IMR-90 (cell line): ENCODE results near the gene SLIT2. TPM values are rescaled to one million over a fixed set of nuclear protein-coding genes. Genes with fewer than 3 reads are reported as not detected.

Experiments
- ATAC-seq: fragments of 200-7000 bp; cut with Tn5 transposase; 2 replicates; pipeline ENCODE4 v1.9.1; 2020; ENCODE audit warnings: low read depth, mild to moderate bottlenecking, moderate library complexity
- BruUV-seq: library from RNA; stranded (reverse); fragments of 400-500 nt; replicated peaks from 2 replicates; lab custom pipeline; 2021; lab: Mats Ljungman, UMichigan
- CTCF ChIA-PET: fragments of 300-600 bp; formaldehyde crosslinking; extraction: SDS; loops from one replicate; lab custom pipeline; 2021; ENCODE audit warnings: antibody characterized with exemption; lab: Yijun Ruan, JAX
- POLR2A ChIA-PET: fragments of 300-600 bp; sonication (Branson Sonifier 250); formaldehyde crosslinking; loops from one replicate; lab custom pipeline; 2022; ENCODE audit warnings: antibody characterized with exemption; ENCODE audit not compliant: unreplicated experiment; lab: Charles Lee
- DNase-seq: peaks from one replicate; pipeline ENCODE4 v3.0.0; 2013
- H2AFZ ChIP-seq: replicated peaks from 2 replicates; pipeline ENCODE3; 2013; ENCODE audit warnings: low read length, mild to moderate bottlenecking; ENCODE audit not compliant: poor library complexity
- H2AK5ac ChIP-seq: 2 replicates; pipeline ENCODE4 v1.6.1; 2013; ENCODE audit warnings: low read depth, low read length, inconsistent platforms
- H2AK9ac ChIP-seq: replicated peaks from 2 replicates; pipeline ENCODE3; 2013; ENCODE audit warnings: mild to moderate bottlenecking, low read depth, low read length, moderate library complexity; ENCODE audit not compliant: poor library complexity
- H2BK120ac ChIP-seq: 2 replicates; pipeline ENCODE4 v1.6.1; 2013; ENCODE audit warnings: low read depth, low read length, inconsistent platforms
- H2BK15ac ChIP-seq: 3 replicates; pipeline ENCODE4 v1.6.1; 2013; ENCODE audit warnings: low read depth, low read length, inconsistent platforms
- H2BK20ac ChIP-seq: 2 replicates; pipeline ENCODE4 v1.6.1; 2013; ENCODE audit warnings: low read depth, mild to moderate bottlenecking, inconsistent platforms, low read length, moderate library complexity
- H2BK5ac ChIP-seq: 2 replicates; pipeline ENCODE4 v1.6.1; 2013; ENCODE audit warnings: mild to moderate bottlenecking, low read depth, low read length, inconsistent platforms; ENCODE audit not compliant: poor library complexity, severe bottlenecking
- H3K14ac ChIP-seq: replicated peaks from 2 replicates; pipeline ENCODE4 v1.6.1; 2013; ENCODE audit warnings: low read depth, low read length, inconsistent platforms
- H3K18ac ChIP-seq: 2 replicates; pipeline ENCODE4 v1.6.1; 2013; ENCODE audit warnings: low read depth, low read length, control low read depth
- H3K23ac ChIP-seq: 2 replicates; pipeline ENCODE4 v1.6.1; 2013; ENCODE audit warnings: low read depth, low read length, inconsistent platforms
- H3K27ac ChIP-seq: 2 replicates; pipeline ENCODE4 v1.5.1; 2013; ENCODE audit warnings: mild to moderate bottlenecking, control low read depth, low read length; ENCODE audit not compliant: insufficient read depth
- H3K27me3 ChIP-seq: 2 replicates; pipeline ENCODE4 v1.6.1; 2013; ENCODE audit warnings: low read length; ENCODE audit not compliant: control insufficient read depth, insufficient read depth
- H3K36me3 ChIP-seq: 2 replicates; pipeline ENCODE4 v1.6.1; 2013; ENCODE audit warnings: low read length, mixed read lengths; ENCODE audit not compliant: control insufficient read depth, insufficient read depth
- H3K4ac ChIP-seq: 2 replicates; pipeline ENCODE4 v1.6.1; 2013; ENCODE audit warnings: low read depth, low read length, inconsistent platforms
- H3K4me1 ChIP-seq: 2 replicates; pipeline ENCODE4 v1.6.1; 2013; ENCODE audit warnings: low read length, mixed read lengths; ENCODE audit not compliant: control insufficient read depth, insufficient read depth
- H3K4me2 ChIP-seq: 2 replicates; pipeline ENCODE4 v1.6.1; 2013; ENCODE audit warnings: low read depth, mild to moderate bottlenecking, control low read depth, low read length, moderate library complexity
- H3K4me3 ChIP-seq: 2 replicates; pipeline ENCODE4 v1.5.1; 2013; ENCODE audit warnings: low read depth, mild to moderate bottlenecking, control low read depth, low read length, moderate library complexity; ENCODE audit not compliant: insufficient read depth
- H3K56ac ChIP-seq: 2 replicates; pipeline ENCODE4 v1.6.1; 2013; ENCODE audit warnings: low read length, inconsistent platforms; ENCODE audit not compliant: insufficient read depth; ENCODE audit errors: extremely low read depth
- H3K79me1 ChIP-seq, 2 experiments: 2 replicates each; pipeline ENCODE4 v1.6.1; 2013; ENCODE audit warnings: low read length in 2 of 2, inconsistent platforms in 1 of 2, low read depth in 1 of 2
- H3K9ac ChIP-seq: 2 replicates; pipeline ENCODE4 v1.6.1; 2013; ENCODE audit warnings: low read depth, low read length, control low read depth
- H3K9me1 ChIP-seq: 2 replicates; pipeline ENCODE4 v1.6.1; 2013; ENCODE audit warnings: low read length, inconsistent platforms; ENCODE audit not compliant: insufficient read depth
- H3K9me3 ChIP-seq: 2 replicates; pipeline ENCODE4 v1.6.1; 2013; ENCODE audit warnings: low read length; ENCODE audit not compliant: control insufficient read depth, insufficient read depth
- H4K20me1 ChIP-seq: 2 replicates; pipeline ENCODE4 v1.6.1; 2013; ENCODE audit warnings: low read length, inconsistent platforms; ENCODE audit not compliant: insufficient read depth
- H4K5ac ChIP-seq: 2 replicates; pipeline ENCODE4 v1.6.1; 2013; ENCODE audit warnings: mild to moderate bottlenecking, low read depth, low read length, control low read depth
- H4K8ac ChIP-seq, 2 experiments: 2 replicates each; pipeline ENCODE4 v1.6.1; 2013; ENCODE audit warnings: low read depth in 2 of 2, low read length in 2 of 2, control low read depth in 1 of 2, inconsistent platforms in 1 of 2
- H4K91ac ChIP-seq: 2 replicates; pipeline ENCODE4 v1.6.1; 2013; ENCODE audit warnings: low read depth, low read length, inconsistent platforms; ENCODE audit not compliant: insufficient read depth
- NFE2L2 ChIP-seq: fragments of 150-350 bp; IDR thresholded peaks from 2 replicates; pipeline ENCODE4 v1.6.1; 2016; ENCODE audit warnings: low read depth, mild to moderate bottlenecking, low read length
- SMC3 ChIP-seq: fragments of 150-350 bp; IDR thresholded peaks from 2 replicates; pipeline ENCODE4 v1.6.1; 2016; ENCODE audit warnings: low read depth, mild to moderate bottlenecking, antibody characterized with exemption, low read length, moderate library complexity
- dilution Hi-C: fragments of 300-500 bp; cut with HindIII; formaldehyde crosslinking; loops from one replicate; pipeline ENCODE4 v1.14.3; 2018; ENCODE audit warnings: low sequenced_read_pairs; ENCODE audit not compliant: unreplicated experiment
- in situ Hi-C: fragments of 300-500 bp; cut with MboI; formaldehyde crosslinking; loops from 3 replicates; pipeline ENCODE4 v1.14.3; 2019; ENCODE audit warnings: low sequenced_read_pairs, inconsistent platforms, mixed read lengths
- intact Hi-C: fragments of 100-400 bp; cut with micrococcal nuclease; formaldehyde crosslinking; loops from 2 replicates; pipeline ENCODE4 v1.10.0; 2022
- polyA plus RNA-seq, 3 experiments: library from polyadenylated mRNA; depleted of rRNA; stranded (reverse); fragments of >200 nt; gene quantifications; 2 replicates each; pipeline ENCODE4 v1.2.3, GENCODE V29; 2012; ENCODE audit warnings: low replicate concordance in 1 of 3
- total RNA-seq: library from RNA; depleted of rRNA; stranded (reverse); fragments of >200 nt; gene quantifications from 2 replicates; pipeline ENCODE4 v1.2.3, GENCODE V29; 2012
- TF ChIP-seq, protein P1 (sequence below): fragments of 150-350 bp; IDR thresholded peaks from 2 replicates; pipeline ENCODE4 v1.6.1; 2016; ENCODE audit warnings: low read depth, mild to moderate bottlenecking, low read length, moderate library complexity, borderline replicate concordance

SLIT2 gene
- total and polyA plus RNA-seq, 2 of the 4 experiments (the other 2 are of a cell fraction), result 13.6 to 14.3 TPM

- Histone ChIP-seq H3K9me1 (no peaks in the 10 kb centered on the region), H4K91ac (no peak overlapping the region), H3K9me3 (no peaks in the 10 kb centered on the region), H3K4ac (no peak overlapping the region), H3K4me3 (no peak overlapping the region), H3K23ac (no peak overlapping the region), H4K5ac (no peak overlapping the region), H3K18ac (no peak overlapping the region), H3K27ac (no peak overlapping the region), H3K4me1 (no peaks in the 10 kb centered on the region), H4K8ac (no peak overlapping the region), H2BK5ac (no peak overlapping the region), H2BK15ac (no peak overlapping the region), H2AK9ac (no peak overlapping the region), H3K27me3 (no peaks in the 10 kb centered on the region), H3K56ac (no peak overlapping the region), H3K14ac (no peak overlapping the region), H2BK20ac (no peak overlapping the region), H2BK120ac (no peak overlapping the region), H4K20me1 (no peaks in the 10 kb centered on the region), H3K36me3 (no peaks in the 10 kb centered on the region), H2AFZ (no peak overlapping the region), H3K79me1 (no peaks in the 10 kb centered on the region), H3K9ac (no peak overlapping the region), H3K4me2 (no peak overlapping the region), H2AK5ac (no peak overlapping the region)
- dilution Hi-C loops, result no loop called here
- ChIA-PET CTCF (interaction anchor here (0.8 kb wide), 1 partner anchor 13 kb away, joined by 3 read pairs; no protein-coding TSS in a partner anchor), POLR2A (no interaction called here)
- no TSS peak for BruUV-seq
- no peak for ATAC-seq
- TF ChIP-seq NFE2L2, result no peak
- no peak for TF ChIP-seq SMC3
- TF ChIP-seq, protein P1, sequence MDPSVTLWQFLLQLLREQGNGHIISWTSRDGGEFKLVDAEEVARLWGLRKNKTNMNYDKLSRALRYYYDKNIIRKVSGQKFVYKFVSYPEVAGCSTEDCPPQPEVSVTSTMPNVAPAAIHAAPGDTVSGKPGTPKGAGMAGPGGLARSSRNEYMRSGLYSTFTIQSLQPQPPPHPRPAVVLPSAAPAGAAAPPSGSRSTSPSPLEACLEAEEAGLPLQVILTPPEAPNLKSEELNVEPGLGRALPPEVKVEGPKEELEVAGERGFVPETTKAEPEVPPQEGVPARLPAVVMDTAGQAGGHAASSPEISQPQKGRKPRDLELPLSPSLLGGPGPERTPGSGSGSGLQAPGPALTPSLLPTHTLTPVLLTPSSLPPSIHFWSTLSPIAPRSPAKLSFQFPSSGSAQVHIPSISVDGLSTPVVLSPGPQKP, result no peak
- in situ Hi-C loops, result no loop called here
- no peak for DNase-seq
- intact Hi-C loops, result loop anchor here (2.0 kb wide), 1 partner anchor 386 kb away; no protein-coding TSS in a partner anchor
Observed at GRCh38 chr4:20298455-20298854, 46.8 kb downstream of the SLIT2 start.
